Endodermal cell (in vitro differentiated cells): ENCODE results near the gene TWIST1. TPM values are rescaled to one million over a fixed set of nuclear protein-coding genes. Genes with fewer than 3 reads are reported as not detected.
A peak's percentile ranks its signal among the peaks of the same experiment; 100 is the strongest.

ENCODE experiments used
- DNase-seq: peaks from one replicate; pipeline ENCODE4 v3.0.0-alpha.2; 2017
- H3K27ac ChIP-seq: 2 replicates; pipeline ENCODE4 v1.5.1; 2013; ENCODE audit warnings: mild to moderate bottlenecking, low read depth, low read length, moderate library complexity
- H3K27me3 ChIP-seq: 2 replicates; pipeline ENCODE4 v1.6.1; 2013; ENCODE audit warnings: mild to moderate bottlenecking, low read length, moderate library complexity; ENCODE audit not compliant: insufficient read depth, control insufficient read depth, poor library complexity, severe bottlenecking
- H3K36me3 ChIP-seq: 2 replicates; pipeline ENCODE4 v1.7.0; 2013; ENCODE audit warnings: mild to moderate bottlenecking, low read length, moderate library complexity; ENCODE audit not compliant: control insufficient read depth, insufficient read depth
- H3K4me1 ChIP-seq: one replicate; pipeline ENCODE4 v1.7.0; 2013; ENCODE audit warnings: low read length; ENCODE audit not compliant: control insufficient read depth, insufficient read depth
- H3K4me3 ChIP-seq: 2 replicates; pipeline ENCODE4 v1.5.1; 2013; ENCODE audit warnings: mild to moderate bottlenecking, low read length, moderate library complexity
- H3K9ac ChIP-seq: 2 replicates; pipeline ENCODE4 v1.6.1; 2013; ENCODE audit warnings: mild to moderate bottlenecking, low read length, moderate library complexity; ENCODE audit not compliant: poor library complexity, severe bottlenecking; ENCODE audit errors: extremely low read depth
- H3K9me3 ChIP-seq: 2 replicates; pipeline ENCODE4 v1.6.1; 2013; ENCODE audit warnings: mild to moderate bottlenecking, low read length, moderate library complexity; ENCODE audit not compliant: control insufficient read depth
- H3K27ac Mint-ChIP-seq: 2 replicates; pipeline ENCODE4 v1.8.0; 2020; ENCODE audit warnings: mixed read lengths
- H3K27me3 Mint-ChIP-seq: 2 replicates; pipeline ENCODE4 v1.8.0; 2021; ENCODE audit warnings: mild to moderate bottlenecking, mixed read lengths; ENCODE audit not compliant: insufficient read depth
- H3K36me3 Mint-ChIP-seq: 2 replicates; pipeline ENCODE4 v1.8.0; 2020; ENCODE audit warnings: low read depth, mixed read lengths
- H3K4me1 Mint-ChIP-seq: 2 replicates; pipeline ENCODE4 v1.8.0; 2020; ENCODE audit warnings: mixed read lengths
- H3K4me3 Mint-ChIP-seq: 2 replicates; pipeline ENCODE4 v1.8.0; 2020; ENCODE audit warnings: mild to moderate bottlenecking, moderate library complexity, mixed read lengths
- H3K9me3 Mint-ChIP-seq: 2 replicates; pipeline ENCODE4 v1.8.0; 2020; ENCODE audit warnings: mild to moderate bottlenecking, mixed read lengths
- WGBS, 2 experiments: methylation state at CpG; one replicate each; pipeline versions ENCODE4 v1.1.5 to v1.1.7; 2013; ENCODE audit warnings: missing lambda C conversion rate in 2 of 2, mixed read lengths in 1 of 2; ENCODE audit not compliant: insufficient coverage in 1 of 2, insufficient read length in 1 of 2; 5-methylcytosine and 5-hydroxymethylcytosine counted together
- total RNA-seq, 2 donors: library from RNA; stranded (reverse); fragmentation: NEBNext Ultra II Directional in 1 of 2; extraction: Animal tissue kit (Norgen Biotek cat#: 25700) in 1 of 2; gene quantifications; 2 replicates in 1 of 2; 3 replicates in 1 of 2; pipeline ENCODE4 v1.2.1, GENCODE V29; 2021
- TF ChIP-seq, protein P1 (sequence below): fragments of 200-600 bp; sonication (generic); conservative IDR thresholded peaks from 2 replicates; pipeline ENCODE4 v1.5.0; 2021; ENCODE audit warnings: antibody characterized with exemption, mild to moderate bottlenecking

Gene TWIST1
- total RNA-seq, 2 donors from 2014 or later, result 0.46 to 0.88 TPM

GRCh38 chr7:19109000-19109946, 8.2 kb downstream of the TWIST1 start:
- Mint-ChIP-seq H3K4me3 (no peak overlapping the region), H3K27me3 (peaks cover 100% of the 10 kb centered on the region), H3K27ac (no peak overlapping the region), H3K4me1 (peaks cover 40% of the 10 kb centered on the region), H3K36me3 (no peaks in the 10 kb centered on the region), H3K9me3 (no peaks in the 10 kb centered on the region)
- 6 to 22% methylated on average over 7 to 10 of the region's 11 CpGs for WGBS, 2 experiments
- no peak for DNase-seq
- no peak overlapping the region for H3K4me3 ChIP-seq
- no peak overlapping the region for H3K27ac ChIP-seq
- peaks cover 100% of the 10 kb centered on the region for H3K27me3 ChIP-seq
- H3K36me3 ChIP-seq, result no peaks in the 10 kb centered on the region
- H3K9me3 ChIP-seq, result no peaks in the 10 kb centered on the region
- TF ChIP-seq, protein P1, sequence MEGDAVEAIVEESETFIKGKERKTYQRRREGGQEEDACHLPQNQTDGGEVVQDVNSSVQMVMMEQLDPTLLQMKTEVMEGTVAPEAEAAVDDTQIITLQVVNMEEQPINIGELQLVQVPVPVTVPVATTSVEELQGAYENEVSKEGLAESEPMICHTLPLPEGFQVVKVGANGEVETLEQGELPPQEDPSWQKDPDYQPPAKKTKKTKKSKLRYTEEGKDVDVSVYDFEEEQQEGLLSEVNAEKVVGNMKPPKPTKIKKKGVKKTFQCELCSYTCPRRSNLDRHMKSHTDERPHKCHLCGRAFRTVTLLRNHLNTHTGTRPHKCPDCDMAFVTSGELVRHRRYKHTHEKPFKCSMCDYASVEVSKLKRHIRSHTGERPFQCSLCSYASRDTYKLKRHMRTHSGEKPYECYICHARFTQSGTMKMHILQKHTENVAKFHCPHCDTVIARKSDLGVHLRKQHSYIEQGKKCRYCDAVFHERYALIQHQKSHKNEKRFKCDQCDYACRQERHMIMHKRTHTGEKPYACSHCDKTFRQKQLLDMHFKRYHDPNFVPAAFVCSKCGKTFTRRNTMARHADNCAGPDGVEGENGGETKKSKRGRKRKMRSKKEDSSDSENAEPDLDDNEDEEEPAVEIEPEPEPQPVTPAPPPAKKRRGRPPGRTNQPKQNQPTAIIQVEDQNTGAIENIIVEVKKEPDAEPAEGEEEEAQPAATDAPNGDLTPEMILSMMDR, result no peak
- H3K4me1 ChIP-seq, result no peaks in the 10 kb centered on the region
- no peak overlapping the region for H3K9ac ChIP-seq

DNA sequence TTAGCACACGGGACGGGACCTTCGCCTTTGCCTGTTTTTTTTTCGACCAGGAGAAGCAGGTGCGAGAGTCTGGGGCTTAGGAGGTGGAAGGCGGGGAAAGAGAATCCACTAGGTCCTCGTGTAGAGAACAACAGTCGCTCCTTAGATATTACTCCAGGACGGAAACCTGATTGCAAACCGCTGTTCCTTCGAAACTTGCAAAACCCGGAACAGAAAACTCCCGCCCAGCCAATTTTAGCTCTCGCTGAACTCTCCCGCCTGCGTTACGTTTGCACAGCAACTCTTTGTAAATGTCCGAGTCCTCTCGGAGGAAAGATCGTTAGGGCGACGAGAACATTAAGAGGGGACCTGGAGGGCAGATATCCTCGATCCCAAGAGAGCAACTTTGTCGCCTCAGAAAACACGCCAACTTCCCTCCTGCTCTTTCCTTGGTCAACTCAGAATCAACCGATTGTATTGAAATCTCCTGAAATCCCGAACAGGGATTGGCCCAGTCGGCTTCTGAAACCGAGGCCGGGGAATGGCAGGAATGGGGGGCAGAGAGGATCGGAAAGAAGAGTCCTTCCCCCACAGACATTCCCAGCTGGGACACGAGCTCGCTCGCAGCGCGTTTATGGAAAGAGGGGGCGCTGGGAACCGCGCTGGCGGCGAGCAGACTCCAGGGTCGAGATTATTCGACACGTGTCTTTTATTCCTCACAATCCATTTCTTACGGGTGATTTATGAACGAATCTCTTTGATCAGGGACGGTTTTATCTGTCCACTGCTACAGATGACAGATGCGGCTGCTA, 9.9 kb downstream of the TWIST1 start:
- Mint-ChIP-seq H3K27me3 (peaks cover 100% of the 10 kb centered on the region), H3K4me1 (peaks cover 40% of the 10 kb centered on the region), H3K36me3 (no peaks in the 10 kb centered on the region), H3K9me3 (no peaks in the 10 kb centered on the region), H3K4me3 (peak overlapping the region; percentile 59), H3K27ac (no peak overlapping the region)
- Histone ChIP-seq H3K36me3 (no peaks in the 10 kb centered on the region), H3K9me3 (no peaks in the 10 kb centered on the region), H3K27me3 (peaks cover 97% of the 10 kb centered on the region), H3K9ac (no peak overlapping the region), H3K27ac (no peak overlapping the region), H3K4me1 (no peaks in the 10 kb centered on the region), H3K4me3 (peak overlapping the region; percentile 80)
- DNase-seq, result peak; percentile 83
- 1% methylated on average over 33 to 48 of the region's 48 CpGs for WGBS, 2 experiments
- TF ChIP-seq, protein P1, result no peak

GRCh38 chr7:19107081-19107355, 10.4 kb downstream of the TWIST1 start:
- H3K4me1 Mint-ChIP-seq, result peaks cover 40% of the 10 kb centered on the region
- H3K9me3 ChIP-seq, result no peaks in the 10 kb centered on the region
- H3K4me3 Mint-ChIP-seq, result peak overlapping the region; percentile 59
- no peak overlapping the region for H3K9ac ChIP-seq
- H3K27ac Mint-ChIP-seq, result no peak overlapping the region
- TF ChIP-seq, protein P1, result no peak
- H3K4me1 ChIP-seq, result no peaks in the 10 kb centered on the region
- DNase-seq, result no peak
- peaks cover 99% of the 10 kb centered on the region for H3K27me3 Mint-ChIP-seq
- no peaks in the 10 kb centered on the region for H3K36me3 ChIP-seq
- no peak overlapping the region for H3K27ac ChIP-seq
- peak overlapping the region; percentile 80 for H3K4me3 ChIP-seq
- peaks cover 91% of the 10 kb centered on the region for H3K27me3 ChIP-seq
- no peaks in the 10 kb centered on the region for H3K36me3 Mint-ChIP-seq
- 0 to 1% methylated on average over 1 to 6 of the region's 6 CpGs for WGBS, 2 experiments
- no peaks in the 10 kb centered on the region for H3K9me3 Mint-ChIP-seq
